GM20431 (cell line): Measurements from ENCODE around the gene FLCN.
"Not testable (repeated sequence)": the region's sequence is repeated elsewhere in the genome, so short reads cannot be mapped to it uniquely, and the experiment has no call there.

Experiments
- in situ Hi-C: fragments of 300-500 bp; cut with MseI, MboI; formaldehyde crosslinking; loops from one replicate; pipeline ENCODE4 v1.15.0; 2020; ENCODE audit warnings: low sequenced_read_pairs; ENCODE audit not compliant: unreplicated experiment

The FLCN gene

GRCh38 chr17:17215575-17215974 is 21.4 kb downstream of the FLCN start:
- in situ Hi-C loops, result no loop called here

GRCh38 chr17:17214646-17215436 is 22.1 kb downstream of the FLCN start:
- in situ Hi-C loops, result no loop called here

GRCh38 chr17:17213775-17214174 is 23.2 kb downstream of the FLCN start:
- in situ Hi-C loops, result no loop called here

- in situ Hi-C loops, result no loop called here
Measured at GRCh38 chr17:17207998-17208397, 29.0 kb downstream of the FLCN start.

GRCh38 chr17:17206913-17207335 is 30.0 kb downstream of the FLCN start:
- in situ Hi-C loops, result no loop called here

GRCh38 chr17:17206124-17206912 is 30.6 kb downstream of the FLCN start, which contains the start of gene PLD6:
Gene PLD6, minus strand, starts transcription at chr17:17206333. Its CDS starts 47 bp downstream, at chr17:17206286.
- in situ Hi-C loops, result no loop called here

- in situ Hi-C loops, result no loop called here
Measured at GRCh38 chr17:17205368-17206123, 31.4 kb downstream of the FLCN start.

GRCh38 chr17:17204635-17205231 is 32.2 kb downstream of the FLCN start:
- in situ Hi-C loops, result no loop called here

GRCh38 chr17:17204041-17204591 is 32.9 kb downstream of the FLCN start:
- in situ Hi-C loops, result no loop called here

GRCh38 chr17:17203173-17203730 is 33.7 kb downstream of the FLCN start:
- in situ Hi-C loops, result no loop called here

- in situ Hi-C loops, result no loop called here
Measured at GRCh38 chr17:17201907-17202306, 35.1 kb downstream of the FLCN start.

GRCh38 chr17:17201271-17201670 is 35.7 kb downstream of the FLCN start:
- in situ Hi-C loops, result no loop called here

GRCh38 chr17:17200831-17201230 is 36.1 kb downstream of the FLCN start:
- in situ Hi-C loops, result no loop called here

GRCh38 chr17:17200311-17200710 is 36.7 kb downstream of the FLCN start:
- in situ Hi-C loops, result no loop called here

- in situ Hi-C loops, result no loop called here
Measured at GRCh38 chr17:17198281-17198680, 38.7 kb downstream of the FLCN start.

GRCh38 chr17:17196776-17197175 is 40.2 kb downstream of the FLCN start:
- in situ Hi-C loops, result no loop called here

GRCh38 chr17:17195466-17195865 is 41.5 kb downstream of the FLCN start:
- in situ Hi-C loops, result not testable (repeated sequence)

- in situ Hi-C loops, result no loop called here
Measured at GRCh38 chr17:17191961-17192381, 45.0 kb downstream of the FLCN start.

GRCh38 chr17:17191346-17191792 is 45.6 kb downstream of the FLCN start:
- in situ Hi-C loops, result no loop called here
